Activated B cell treated with CpG ODN at 0.5 μM for 24 hours (primary cell): ENCODE measurements around the gene CD63. TPM values are rescaled to one million over a fixed set of nuclear protein-coding genes. Genes with fewer than 3 reads are reported as not detected.

ENCODE experiments used
- ATAC-seq: fragments of 200-7000 bp; cut with Tn5 transposase; one replicate; pipeline ENCODE4 v1.10.0; 2021; ENCODE audit warnings: low read depth, mild to moderate bottlenecking, moderate library complexity
- CTCF ChIA-PET: fragments of 350-600 bp; sonication (Branson Sonifier 250); formaldehyde crosslinking; loops from one replicate; lab custom pipeline; 2021; ENCODE audit warnings: antibody characterized with exemption; lab: Charles Lee
- POLR2A ChIA-PET: fragments of 350-600 bp; sonication (Branson Sonifier 250); formaldehyde crosslinking; loops from one replicate; lab custom pipeline; 2021; ENCODE audit warnings: antibody characterized with exemption; lab: Charles Lee
- DNase-seq: peaks from one replicate; pipeline ENCODE4 v3.0.0; 2022
- H3K27ac Mint-ChIP-seq: one replicate; pipeline ENCODE4 v1.8.0; 2020; ENCODE audit warnings: mixed read lengths
- H3K27me3 Mint-ChIP-seq: one replicate; pipeline ENCODE4 v1.8.0; 2021; ENCODE audit warnings: mixed read lengths
- H3K36me3 Mint-ChIP-seq: one replicate; pipeline ENCODE4 v1.8.0; 2021; ENCODE audit warnings: low read depth, mixed read lengths
- H3K4me1 Mint-ChIP-seq: one replicate; pipeline ENCODE4 v1.8.0; 2021; ENCODE audit warnings: mixed read lengths
- H3K4me3 Mint-ChIP-seq: one replicate; pipeline ENCODE4 v1.8.0; 2020; ENCODE audit warnings: mild to moderate bottlenecking, mixed read lengths
- H3K9me3 Mint-ChIP-seq: one replicate; pipeline ENCODE4 v1.8.0; 2020; ENCODE audit warnings: mixed read lengths
- CTCF ChIP-seq: fragments of 200-600 bp; IDR thresholded peaks from one replicate; pipeline ENCODE4 v1.8.0; 2022; ENCODE audit warnings: antibody characterized with exemption, mild to moderate bottlenecking
- intact Hi-C: fragments of 100-400 bp; cut with micrococcal nuclease; formaldehyde crosslinking; loops from one replicate; pipeline ENCODE4 v1.15.1; 2024
- total RNA-seq: library from RNA; stranded (reverse); gene quantifications from 2 replicates; pipeline ENCODE4 v1.2.3, GENCODE V29; 2022

CD63 gene
- total RNA-seq, 1 donor from 2014 or later: 104 TPM

- CTCF ChIA-PET: interaction anchor here (1.6 to 2.8 kb wide), 3 partner anchors 21 to 195 kb away, joined by 5 to 10 read pairs (median 5); no protein-coding TSS in a partner anchor
- intact Hi-C loops: no loop called here
- POLR2A ChIA-PET: interaction anchor here (0.6 to 2.4 kb wide), 8 partner anchors 11 to 809 kb away, joined by 3 to 13 read pairs (median 4); partner anchors contain the start of genes COQ10A, ORMDL2, RAB5B and SARNP
- Mint-ChIP-seq H3K27me3 (no peaks in the 10 kb centered on the region), H3K27ac (peak overlapping the region; percentile 68), H3K4me1 (peaks cover 43% of the 10 kb centered on the region), H3K4me3 (peak overlapping the region; percentile 88), H3K36me3 (peaks cover 11% of the 10 kb centered on the region), H3K9me3 (no peaks in the 10 kb centered on the region)
- DNase-seq (no peak), ATAC-seq (peak; percentile 34)
- no peak for TF ChIP-seq CTCF
These were observed 16.8 kb upstream of the CD63 start for GRCh38 chr12:55745361-55746173.

GRCh38 chr12:55744340-55745030 lies 15.7 kb upstream of the CD63 start:
- Mint-ChIP-seq H3K27me3 (no peaks in the 10 kb centered on the region), H3K27ac (no peak overlapping the region), H3K4me3 (peak overlapping the region; percentile 88), H3K4me1 (peaks cover 43% of the 10 kb centered on the region), H3K36me3 (peaks cover 5% of the 10 kb centered on the region), H3K9me3 (no peaks in the 10 kb centered on the region)
- ATAC-seq (no peak), DNase-seq (no peak)
- no peak for TF ChIP-seq CTCF
- ChIA-PET POLR2A (interaction anchor here (0.6 to 2.4 kb wide), 14 partner anchors 15 to 523 kb away, joined by 3 to 18 read pairs (median 5); partner anchors contain the start of genes CD63, COQ10A, DNAJC14 and ITGA7), CTCF (interaction anchor here (0.8 to 2.8 kb wide), 4 partner anchors 20 to 196 kb away, joined by 4 to 10 read pairs (median 4); no protein-coding TSS in a partner anchor)
- intact Hi-C loops: no loop called here

- DNase-seq (peak; percentile 40), ATAC-seq (peak; percentile 34)
- Mint-ChIP-seq H3K36me3 (no peaks in the 10 kb centered on the region), H3K4me1 (peaks cover 45% of the 10 kb centered on the region), H3K27me3 (no peaks in the 10 kb centered on the region), H3K27ac (no peak overlapping the region), H3K9me3 (no peaks in the 10 kb centered on the region), H3K4me3 (peak overlapping the region; percentile 88)
- TF ChIP-seq CTCF: no peak
- POLR2A ChIA-PET: interaction anchor here (0.6 to 2.4 kb wide), 16 partner anchors 9 to 523 kb away, joined by 3 to 18 read pairs (median 4); partner anchors contain the start of genes CD63, COQ10A, DNAJC14 and ITGA7
- intact Hi-C loops: no loop called here
- CTCF ChIA-PET: interaction anchor here (0.8 to 2.8 kb wide), 4 partner anchors 19 to 197 kb away, joined by 4 to 10 read pairs (median 4); no protein-coding TSS in a partner anchor
These were observed 14.9 kb upstream of the CD63 start for GRCh38 chr12:55743406-55744339.

GRCh38 chr12:55742719-55743405 lies 14.1 kb upstream of the CD63 start, which contains the start of gene GDF11:
Gene GDF11 (plus strand): TSS chr12:55743122. CDS start chr12:55743317, 195 bp downstream.
- intact Hi-C loops: no loop called here
- DNase-seq (peak; percentile 48), ATAC-seq (peak; percentile 42)
- H3K27ac Mint-ChIP-seq: peak within 1 kb of the TSS; percentile 50
- no peaks in the 10 kb centered on the region for H3K27me3 Mint-ChIP-seq
- TF ChIP-seq CTCF: no peak
- peak within 1 kb of the TSS; percentile 88 for H3K4me3 Mint-ChIP-seq
- no peaks in the 10 kb centered on the region for H3K36me3 Mint-ChIP-seq
- H3K4me1 Mint-ChIP-seq: peaks cover 51% of the 10 kb centered on the region
- H3K9me3 Mint-ChIP-seq: no peaks in the 10 kb centered on the region
- POLR2A ChIA-PET: interaction anchor here (0.7 to 2.4 kb wide), 9 partner anchors 10 to 479 kb away, joined by 3 to 18 read pairs (median 3); partner anchors contain the start of genes CD63, DNAJC14, ITGA7 and ORMDL2
- CTCF ChIA-PET: interaction anchor here (0.5 to 2.8 kb wide), 2 partner anchors 54 to 1885 kb away, joined by 3 to 10 read pairs; no protein-coding TSS in a partner anchor
